HG03460 (cell line): ENCODE results near the gene TPSAB1.
"Not testable (repeated sequence)": the region's sequence is repeated elsewhere in the genome, so short reads cannot be mapped to it uniquely, and the experiment has no call there.

Source experiments
- ATAC-seq: cut with Tn5 transposase; IDR thresholded peaks from one replicate; pipeline ENCODE4 v1.9.1; 2021; ENCODE audit not compliant: unreplicated experiment

TPSAB1 gene

DNA sequence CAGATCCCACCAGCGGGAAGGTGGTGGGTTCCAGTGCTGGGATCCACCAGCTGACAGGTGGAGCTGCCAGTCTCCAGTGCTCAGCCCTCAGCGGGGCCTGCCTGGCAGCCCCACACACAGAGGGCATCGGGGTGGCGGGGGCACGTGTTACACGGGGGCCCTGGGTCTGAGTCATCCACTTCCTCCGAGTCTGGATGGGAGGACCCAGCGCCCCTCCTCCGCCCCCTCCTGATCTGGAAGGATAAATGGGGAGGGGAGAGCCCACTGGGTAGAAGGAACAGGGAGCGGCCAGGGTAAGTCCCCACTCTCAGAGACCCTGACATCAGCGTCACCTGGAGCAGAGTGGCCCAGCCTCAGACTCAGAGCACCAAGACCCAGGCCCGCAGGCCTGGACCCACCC, at the start of gene TPSAB1:
TSS of gene TPSAB1 (plus strand) at position 270 of the 400 bp plus-strand sequence. CDS start 234 bp downstream, outside the sequence.
- ATAC-seq = not testable (repeated sequence)

GRCh38 chr16:1190789-1191188, 49.7 kb upstream of the TPSAB1 start:
- ATAC-seq = not testable (repeated sequence)

GRCh38 chr16:1192384-1193073, 48.0 kb upstream of the TPSAB1 start:
- ATAC-seq = no peak

DNA sequence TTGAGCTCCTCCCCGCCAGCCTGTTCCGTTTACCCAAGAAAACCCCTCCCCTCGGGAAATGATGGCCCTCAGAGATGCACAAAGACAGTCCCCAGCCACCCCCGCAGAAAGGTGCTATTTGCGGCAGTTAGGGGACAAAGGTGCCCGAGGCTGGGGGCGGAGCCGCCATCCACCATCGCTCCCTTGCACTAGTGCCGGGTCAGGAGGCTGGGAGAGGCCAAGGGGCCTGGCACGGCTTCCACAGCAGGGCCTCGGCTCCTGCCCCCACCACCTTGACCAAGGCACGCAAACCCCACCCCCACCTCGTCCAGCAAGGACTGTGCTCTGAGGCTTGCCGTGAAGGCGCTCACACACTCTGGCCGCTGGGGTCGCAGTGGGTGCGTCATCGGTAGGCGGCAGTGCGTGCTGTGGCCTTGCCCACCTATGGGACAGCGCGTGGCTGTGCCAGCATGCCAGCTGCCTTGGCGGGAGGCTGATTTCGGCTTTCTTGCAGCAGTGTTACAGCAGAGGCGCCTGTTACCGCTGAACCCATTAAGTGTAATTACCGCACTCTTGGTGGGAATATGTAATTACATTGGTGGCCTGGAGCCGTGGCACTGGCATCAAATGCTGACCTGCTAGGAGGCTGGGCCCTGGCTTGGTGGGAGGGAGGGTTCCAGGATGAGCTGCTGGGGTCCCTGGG, 47.2 kb upstream of the TPSAB1 start:
- ATAC-seq = no peak

DNA sequence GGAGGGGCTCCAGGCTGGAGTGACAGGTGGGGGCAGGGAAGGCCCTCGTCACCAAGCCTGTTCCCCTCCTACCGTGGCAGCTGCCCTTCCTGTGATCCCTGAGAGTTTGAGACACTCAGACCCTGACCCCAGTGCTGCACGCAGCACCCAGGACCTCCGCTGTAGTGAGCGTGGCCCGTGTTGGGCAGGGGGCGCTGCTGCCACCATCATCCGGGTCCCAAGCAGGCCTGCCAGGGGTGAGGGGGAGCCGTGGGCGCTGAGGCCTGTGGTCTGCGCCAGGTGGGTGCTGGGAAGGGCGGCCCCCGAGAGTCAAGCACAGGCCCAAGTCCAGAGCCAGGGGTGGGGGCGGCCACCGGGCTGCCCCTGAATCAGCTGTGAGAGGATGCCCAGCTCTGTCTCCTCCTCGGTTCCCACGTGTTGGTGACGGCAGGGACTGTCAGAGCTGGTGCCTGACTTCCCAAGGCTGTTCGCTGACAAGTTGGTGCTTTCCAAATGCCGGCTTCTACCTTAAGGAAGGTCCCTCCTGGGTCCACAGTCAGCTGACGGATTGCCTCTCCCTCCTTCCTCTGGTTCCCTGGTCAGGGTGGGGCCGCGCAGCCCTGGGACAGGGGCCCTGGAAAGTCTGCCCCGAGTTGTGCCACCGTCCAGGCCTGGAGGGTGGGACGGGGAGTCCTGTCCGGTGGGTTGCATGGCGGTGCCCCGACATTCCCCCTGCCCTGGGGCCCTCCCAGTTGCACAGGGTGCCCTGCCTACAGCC, 46.5 kb upstream of the TPSAB1 start:
- no peak for ATAC-seq

DNA sequence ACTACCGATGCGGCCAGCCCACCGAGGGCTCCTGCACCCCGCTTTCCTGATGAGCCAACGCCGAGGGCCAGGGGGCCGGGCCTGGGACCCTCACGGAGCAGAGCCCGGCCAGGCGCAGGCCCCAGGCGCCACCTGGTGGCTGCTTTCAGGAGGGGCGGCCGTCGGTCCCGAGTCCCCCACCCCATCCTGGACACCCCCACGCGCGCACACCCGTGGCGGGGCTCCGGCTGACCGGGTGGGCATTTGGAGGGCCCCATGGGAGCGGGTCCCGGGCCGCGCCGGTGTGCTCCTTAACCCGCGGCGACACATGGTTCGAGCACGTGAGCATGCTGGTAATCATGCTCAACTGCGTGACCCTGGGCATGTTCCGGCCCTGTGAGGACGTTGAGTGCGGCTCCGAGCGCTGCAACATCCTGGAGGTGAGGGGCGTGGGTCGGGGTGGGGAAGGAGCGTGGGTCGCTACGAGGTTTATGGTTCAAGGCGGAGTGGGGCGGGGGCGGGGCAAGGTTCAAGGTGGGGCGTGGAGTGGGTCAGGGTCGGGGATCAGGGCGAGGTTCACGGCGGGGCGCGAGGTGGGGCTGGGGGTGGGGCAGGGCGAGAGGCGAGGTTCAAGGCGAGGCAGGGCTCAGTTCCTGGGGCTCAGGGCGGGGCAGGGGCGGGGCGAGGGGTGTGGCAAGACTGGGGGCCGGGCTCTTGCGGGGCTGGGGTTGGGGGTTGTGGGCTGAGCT, 45.7 kb upstream of the TPSAB1 start:
- no peak for ATAC-seq

- no peak for ATAC-seq
Measured at GRCh38 chr16:1195393-1195666, 45.2 kb upstream of the TPSAB1 start.

DNA sequence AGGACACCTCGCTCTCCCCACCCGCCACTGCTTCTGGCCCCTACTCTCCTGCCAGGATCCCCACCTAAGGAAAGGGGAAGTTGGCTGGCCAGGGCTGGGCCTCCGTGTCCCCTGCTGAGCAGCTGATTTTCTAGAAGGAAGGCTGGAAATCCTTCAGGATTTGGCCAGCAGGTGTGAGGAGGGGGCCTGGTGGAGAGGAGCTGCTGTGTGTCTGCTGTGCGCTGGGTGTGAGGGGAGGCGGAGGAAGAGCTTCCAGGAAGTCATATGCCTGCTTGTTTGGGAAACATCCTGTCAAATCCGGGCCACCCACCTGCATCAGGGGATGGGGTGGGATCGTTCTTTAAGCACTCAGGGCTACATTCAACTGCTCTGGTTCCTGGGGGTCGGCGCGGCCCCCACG, 44.0 kb upstream of the TPSAB1 start:
- no peak for ATAC-seq

DNA sequence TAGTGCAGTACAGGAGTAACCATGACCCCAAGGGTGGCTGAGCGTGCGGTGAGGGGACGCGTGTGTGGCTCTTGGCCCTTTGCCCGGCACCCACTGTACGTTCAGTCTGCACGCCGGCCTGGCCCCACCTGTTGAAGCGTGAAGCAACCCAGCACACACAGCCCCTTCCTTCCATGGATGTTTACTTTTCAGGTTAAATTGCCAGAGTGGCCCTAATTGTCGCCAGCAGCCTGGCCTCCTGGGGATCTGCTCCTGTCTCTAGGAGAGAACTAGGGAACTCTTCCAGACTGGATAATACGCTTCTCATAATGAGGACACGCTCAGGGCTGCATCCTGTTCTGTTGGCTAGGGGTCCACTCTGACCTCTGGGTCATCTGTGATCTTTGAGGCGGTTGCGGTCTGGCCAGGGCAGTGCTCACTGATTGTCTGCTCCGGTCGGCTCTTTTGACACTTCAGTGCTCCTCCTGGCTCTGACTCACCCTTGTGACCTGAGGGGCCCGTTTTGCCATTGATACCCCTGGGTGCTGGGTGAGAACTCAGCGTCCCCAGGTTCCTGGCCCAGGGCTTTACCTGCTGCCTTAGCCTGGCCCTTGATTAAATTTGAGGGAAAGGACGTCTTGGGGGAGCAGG, 43.2 kb upstream of the TPSAB1 start:
- no peak for ATAC-seq

DNA sequence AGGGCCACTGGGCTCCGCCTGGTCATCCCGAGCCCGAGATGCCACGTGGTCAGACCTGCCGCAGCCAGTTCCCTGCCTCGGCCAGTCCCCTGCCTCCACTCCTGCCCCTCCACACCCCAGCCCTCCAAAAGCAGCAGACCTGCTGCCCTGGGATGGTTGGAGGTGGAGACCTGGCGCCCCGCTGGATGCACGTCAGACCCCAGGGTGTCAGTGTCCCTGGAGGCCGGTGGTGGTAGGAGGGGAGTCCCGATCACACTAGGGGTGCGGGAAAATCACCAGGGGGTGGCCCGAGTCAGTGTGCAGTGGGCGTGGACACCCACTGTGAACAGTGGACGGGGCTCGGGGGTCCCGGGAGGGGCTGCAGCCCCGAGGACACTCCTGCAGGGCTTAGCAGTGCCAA, 42.3 kb upstream of the TPSAB1 start:
- no peak for ATAC-seq

GRCh38 chr16:1198671-1199346, 41.7 kb upstream of the TPSAB1 start:
- not testable (repeated sequence) for ATAC-seq

- no peak for ATAC-seq
Measured at GRCh38 chr16:1199347-1200013, 41.0 kb upstream of the TPSAB1 start.

GRCh38 chr16:1200014-1200627, 40.4 kb upstream of the TPSAB1 start:
- no peak for ATAC-seq

GRCh38 chr16:1201444-1201843, 39.1 kb upstream of the TPSAB1 start:
- ATAC-seq = no peak

DNA sequence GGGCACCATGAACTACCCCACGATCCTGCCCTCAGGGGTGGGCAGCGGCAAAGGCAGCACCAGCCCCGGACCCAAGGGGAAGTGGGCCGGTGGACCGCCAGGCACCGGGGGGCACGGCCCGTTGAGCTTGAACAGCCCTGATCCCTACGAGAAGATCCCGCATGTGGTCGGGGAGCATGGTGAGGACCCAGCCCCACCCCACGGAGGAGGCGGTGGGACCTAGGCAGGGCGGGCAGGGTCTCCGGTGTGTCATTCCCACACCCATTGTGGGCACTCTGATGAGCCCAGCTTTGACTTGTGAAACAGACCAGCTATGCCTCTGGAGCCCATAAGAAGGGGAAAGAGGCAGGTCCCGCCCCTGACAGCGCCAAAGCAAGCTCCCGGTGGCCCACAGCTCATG, 38.2 kb upstream of the TPSAB1 start:
- no peak for ATAC-seq

DNA sequence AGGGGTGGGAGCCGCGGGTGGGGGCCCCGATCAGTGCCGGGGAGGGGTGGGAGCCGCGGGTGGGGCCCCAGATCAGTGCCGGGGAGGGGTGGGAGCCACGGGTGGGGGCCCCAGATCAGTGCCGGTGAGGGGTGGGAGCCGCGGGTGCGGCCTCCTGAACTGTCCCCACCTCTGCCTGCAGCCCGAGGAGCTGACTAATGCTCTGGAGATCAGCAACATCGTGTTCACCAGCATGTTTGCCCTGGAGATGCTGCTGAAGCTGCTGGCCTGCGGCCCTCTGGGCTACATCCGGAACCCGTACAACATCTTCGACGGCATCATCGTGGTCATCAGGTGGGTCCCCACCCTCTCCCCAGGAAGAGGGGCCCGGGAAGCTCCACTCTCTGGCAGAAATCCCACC, 35.6 kb upstream of the TPSAB1 start:
- no peak for ATAC-seq

GRCh38 chr16:1206326-1206725, 34.2 kb upstream of the TPSAB1 start:
- ATAC-seq = no peak

DNA sequence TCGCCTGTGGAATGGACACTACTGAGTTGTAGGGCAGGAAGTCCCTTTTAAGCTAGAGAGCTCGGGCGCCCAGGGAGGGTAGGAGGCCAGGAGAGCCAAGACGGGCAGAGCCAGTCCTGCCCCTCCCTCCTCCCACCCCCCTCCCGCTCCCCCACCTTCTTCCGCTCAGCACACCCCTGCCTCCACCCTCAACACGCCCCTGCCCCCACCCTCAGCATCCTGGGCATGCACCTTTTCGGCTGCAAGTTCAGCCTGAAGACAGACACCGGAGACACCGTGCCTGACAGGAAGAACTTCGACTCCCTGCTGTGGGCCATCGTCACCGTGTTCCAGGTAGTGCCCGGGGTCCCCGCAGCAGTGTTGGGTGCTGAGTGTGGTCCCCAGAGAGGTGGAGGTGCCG, 33.7 kb upstream of the TPSAB1 start:
- ATAC-seq = no peak

GRCh38 chr16:1208239-1208830, 32.2 kb upstream of the TPSAB1 start:
- no peak for ATAC-seq
